ENCODE results near the gene SPATA46. TPM values are rescaled to one million over a fixed set of nuclear protein-coding genes. Genes with fewer than 3 reads are reported as not detected.

The SPATA46 gene
- total and polyA plus RNA-seq, 9 of the 15 experiments (the other 6 are each of a cell fraction or from before 2014, with no cell fraction given), result 0.04 to 0.11 TPM; not detected in 7

GRCh38 chr1:162384601-162385279 lies 8.1 kb upstream of the SPATA46 start (continued):
- no peak for TF ChIP-seq ETS1 (conservative IDR thresholded peaks at IDR 0.05; ENCODE audit: control insufficient read depth, low read depth, low read length)

- no peak overlapping the region for H3K4me2 ChIP-seq (ENCODE audit: insufficient read depth, low read length)
- no peaks in the 10 kb centered on the region for H4K20me1 ChIP-seq (replicated peaks; ENCODE audit: control insufficient read depth, insufficient read depth, low read length)
- FAIRE-seq (no peak), ATAC-seq (no peak), DNase-seq (ENCODE audit: extremely low read depth in 1 of 4, low spot score in 3 of 4) (no peak)
- peaks cover 72 to 90% of the 10 kb centered on the region in 2 experiments; a peak in 4 of 5 replicates for H3K4me1 ChIP-seq (replicated peaks in 1 of 2; ENCODE audit: control insufficient read depth in 2 of 2, insufficient read depth in 2 of 2, low read length in 2 of 2)
- in situ Hi-C loops (cut with MboI), result no loop called here
- no peaks in the 10 kb centered on the region; the same call in 2 of the 3 replicates for H3K36me3 ChIP-seq (ENCODE audit: control insufficient read depth, insufficient read depth, low read length)
- no peak overlapping the region for H2AFZ ChIP-seq (ENCODE audit: low read depth, low read length)
- no peaks in the 10 kb centered on the region for H3K9me3 ChIP-seq (replicated peaks; ENCODE audit: control insufficient read depth, insufficient read depth, low read depth, low read length)
- ChIA-PET POLR2A (interaction anchor here (0.7 to 1.2 kb wide), 2 partner anchors 12 to 519 kb away, joined by 3 to 6 read pairs; no protein-coding TSS in a partner anchor), CTCF (ENCODE audit: low intra/inter-chr PET ratio) (no interaction called here)
- 79% methylated on average over 6 of the region's 6 CpGs for WGBS (ENCODE audit: insufficient coverage, low coverage, missing lambda C conversion rate)
- H3K4me3 ChIP-seq, result no peak overlapping the region
- BruUV-seq (replicated peaks), result no TSS peak
- no peaks in the 10 kb centered on the region for H3K27me3 ChIP-seq (ENCODE audit: control insufficient read depth in 2 of 2, insufficient read depth in 2 of 2, low read length in 2 of 2)
- H3K79me2 ChIP-seq (ENCODE audit: control insufficient read depth, insufficient read depth, low read length), result peaks cover 12% of the 10 kb centered on the region; the same call in 2 of the 3 replicates
- no peak overlapping the region; the same call in 2 of the 3 replicates for H3K27ac ChIP-seq (ENCODE audit: extremely low read depth, low read depth, low read length)
- H3K9me1 ChIP-seq (ENCODE audit: control insufficient read depth, insufficient read depth, low read length), result peaks cover 6% of the 10 kb centered on the region
- peak overlapping the region; percentile 45 to 50; a peak in 2 of 4 replicates for H3K9ac ChIP-seq (ENCODE audit: insufficient read depth in 1 of 2, low read depth in 2 of 2, low read length in 2 of 2)
- intact Hi-C loops (cut with micrococcal nuclease), result no loop called here
- TF ChIP-seq ZNF707 (CRISPR knock-in tag; conservative IDR thresholded peaks at IDR 0.05) (no peak), ID3 (CRISPR knock-in tag; IDR thresholded peaks at IDR 0.05) (no peak), ID3 (tag; IDR thresholded peaks at IDR 0.05) (0 out of 2 replicates have a peak, but pooled peaks have one; percentile 65), ZBED1 (IDR thresholded peaks at IDR 0.05) (no peak), NR4A1 (CRISPR knock-in tag; IDR thresholded peaks at IDR 0.05) (no peak), NR4A1 (tag; IDR thresholded peaks at IDR 0.05) (0 out of 2 replicates have a peak, but pooled peaks have one; percentile 25), E2F8 (IDR thresholded peaks at IDR 0.05; ENCODE audit: low read depth, partially characterized antibody) (no peak), ZNF431 (CRISPR knock-in tag; IDR thresholded peaks at IDR 0.05) (no peak), PHF20 (IDR thresholded peaks at IDR 0.05; ENCODE audit: partially characterized antibody) (no peak), TFAM (CRISPR knock-in tag; conservative IDR thresholded peaks at IDR 0.05) (no peak), ASH1L (IDR thresholded peaks at IDR 0.05; ENCODE audit: borderline replicate concordance, low read depth, partially characterized antibody) (no peak), RB1 (IDR thresholded peaks at IDR 0.05; ENCODE audit: low read depth) (no peak), ZNF41 (CRISPR knock-in tag; conservative IDR thresholded peaks at IDR 0.05) (no peak), MAFG (tag; conservative IDR thresholded peaks at IDR 0.05) (no peak), SMAD2 (IDR thresholded peaks at IDR 0.05; ENCODE audit: low read depth, low read length) (no peak), KLF13 (tag; IDR thresholded peaks at IDR 0.05; ENCODE audit: borderline replicate concordance, low read depth) (no peak)
Measured at GRCh38 chr1:162384116-162384515, 7.5 kb upstream of the SPATA46 start.
